Fibroblast of lung (primary cell): ENCODE results near the gene NKAIN2.

Experiments
- CTCF ChIP-seq, 2 donors: IDR thresholded peaks in 1 of 2; conservative IDR thresholded peaks in 1 of 2; 1 replicate in 1 of 2; 2 replicates in 1 of 2; pipeline ENCODE4 v1.5.1; 2011 to 2012; ENCODE audit warnings: low read length in 2 of 2, control low read depth in 1 of 2, inconsistent platforms in 1 of 2, low read depth in 1 of 2, mild to moderate bottlenecking in 1 of 2
- EZH2 ChIP-seq: IDR thresholded peaks from 2 replicates; pipeline ENCODE4 v1.5.1; 2012; ENCODE audit warnings: low read length, control low read depth, mild to moderate bottlenecking; ENCODE audit errors: missing control alignments

DNA sequence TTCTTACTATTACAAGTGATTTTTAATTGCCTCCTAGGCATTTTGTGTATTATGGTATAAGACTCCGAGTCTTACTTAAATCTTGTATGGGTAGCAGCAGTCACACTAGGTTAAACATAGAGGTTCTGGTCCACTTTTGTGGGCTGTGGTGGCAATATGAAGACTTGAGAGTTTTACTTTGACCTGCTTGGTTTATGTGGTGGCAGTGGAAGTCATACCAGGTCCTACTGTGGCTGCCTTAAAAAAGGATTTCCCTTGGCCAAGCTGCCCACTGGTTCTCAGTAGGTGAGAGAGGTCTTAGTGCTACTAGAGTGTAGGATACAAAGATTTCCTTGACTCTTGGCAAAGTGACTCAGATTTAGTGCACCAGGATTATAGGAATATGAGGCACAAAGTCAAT lies 44.2 kb upstream of the NKAIN2 start:
- no peak for TF ChIP-seq CTCF (conservative IDR thresholded peaks at IDR 0.05 in 1 of 2, IDR thresholded peaks at IDR 0.05 in 1 of 2; ENCODE audit: low read depth in 1 of 2, low read length in 2 of 2)
- no peak for TF ChIP-seq EZH2
